DMS153 (cell line): ENCODE measurements around the gene CYP3A4.
"Not testable (repeated sequence)": the region's sequence is repeated elsewhere in the genome, so short reads cannot be mapped to it uniquely, and the experiment has no call there.

Experiments
- DNase-seq: peaks from one replicate; lab custom pipeline; 2025; lab: John Stamatoyannopoulos, UW

CYP3A4 gene

GRCh38 chr7:99784007-99784406, at the start of gene CYP3A4:
Gene CYP3A4, minus strand, starts transcription at chr7:99784184. Its CDS starts 103 bp downstream, at chr7:99784081.
- no peak for DNase-seq

- no peak for DNase-seq
Observed at GRCh38 chr7:99833289-99833877, 49.4 kb upstream of the CYP3A4 start.

- DNase-seq = no peak
Observed at GRCh38 chr7:99831595-99831994, 47.6 kb upstream of the CYP3A4 start.

- DNase-seq = no peak
Observed at GRCh38 chr7:99829524-99830160, 45.7 kb upstream of the CYP3A4 start.

GRCh38 chr7:99828811-99829210, 44.8 kb upstream of the CYP3A4 start:
- DNase-seq = no peak

GRCh38 chr7:99827040-99827778, 43.2 kb upstream of the CYP3A4 start:
- DNase-seq = no peak

GRCh38 chr7:99825873-99826272, 41.9 kb upstream of the CYP3A4 start:
- DNase-seq = no peak

- DNase-seq = no peak
Observed at GRCh38 chr7:99825452-99825851, 41.5 kb upstream of the CYP3A4 start.

GRCh38 chr7:99824091-99824490, 40.1 kb upstream of the CYP3A4 start:
- DNase-seq = no peak

GRCh38 chr7:99822731-99823718, 39.0 kb upstream of the CYP3A4 start:
- no peak for DNase-seq

GRCh38 chr7:99820408-99821027, 36.5 kb upstream of the CYP3A4 start:
- no peak for DNase-seq

- no peak for DNase-seq
Observed at GRCh38 chr7:99808766-99809165, 24.8 kb upstream of the CYP3A4 start.

GRCh38 chr7:99806839-99807478, 23.0 kb upstream of the CYP3A4 start:
- no peak for DNase-seq

GRCh38 chr7:99805641-99806040, 21.7 kb upstream of the CYP3A4 start:
- no peak for DNase-seq

GRCh38 chr7:99803118-99803517, 19.1 kb upstream of the CYP3A4 start:
- not testable (repeated sequence) for DNase-seq

GRCh38 chr7:99801407-99801806, 17.4 kb upstream of the CYP3A4 start:
- not testable (repeated sequence) for DNase-seq

- DNase-seq = no peak
Observed at GRCh38 chr7:99798972-99799371, 15.0 kb upstream of the CYP3A4 start.

- not testable (repeated sequence) for DNase-seq
Observed at GRCh38 chr7:99795864-99796263, 11.9 kb upstream of the CYP3A4 start.

- no peak for DNase-seq
Observed at GRCh38 chr7:99794585-99795502, 10.9 kb upstream of the CYP3A4 start.

- no peak for DNase-seq
Observed at GRCh38 chr7:99793443-99793842, 9.5 kb upstream of the CYP3A4 start.
